HG02623 (cell line): ENCODE data around the gene IFIT1.
"Not testable (repeated sequence)": the region's sequence is repeated elsewhere in the genome, so short reads cannot be mapped to it uniquely, and the experiment has no call there.

Experiments used
- ATAC-seq: cut with Tn5 transposase; IDR thresholded peaks from one replicate; pipeline ENCODE4 v1.9.1; 2021; ENCODE audit warnings: moderate library complexity; ENCODE audit not compliant: unreplicated experiment

The IFIT1 gene

GRCh38 chr10:89364531-89364930 is 27.9 kb upstream of the IFIT1 start:
- ATAC-seq = no peak

- peak; percentile 59 for ATAC-seq
Measured at GRCh38 chr10:89367529-89367928, 24.9 kb upstream of the IFIT1 start.

- ATAC-seq = no peak
Measured at GRCh38 chr10:89368129-89368528, 24.3 kb upstream of the IFIT1 start.

GRCh38 chr10:89369156-89370105 is 23.0 kb upstream of the IFIT1 start:
- ATAC-seq = no peak

GRCh38 chr10:89371079-89371478 is 21.3 kb upstream of the IFIT1 start:
- no peak for ATAC-seq

- ATAC-seq = no peak
Measured at GRCh38 chr10:89371987-89372386, 20.4 kb upstream of the IFIT1 start.

- no peak for ATAC-seq
Measured at GRCh38 chr10:89373916-89374711, 18.3 kb upstream of the IFIT1 start.

GRCh38 chr10:89374713-89375141 is 17.7 kb upstream of the IFIT1 start:
- no peak for ATAC-seq

- ATAC-seq = no peak
Measured at GRCh38 chr10:89377705-89378637, 14.5 kb upstream of the IFIT1 start, which contains the start of gene IFIT1B. Gene IFIT1B, plus strand, starts transcription at chr10:89378056. Its CDS starts 80 bp downstream, at chr10:89378136.

GRCh38 chr10:89379103-89379502 is 13.3 kb upstream of the IFIT1 start:
- no peak for ATAC-seq

GRCh38 chr10:89382757-89383156 is 9.7 kb upstream of the IFIT1 start:
- no peak for ATAC-seq

- ATAC-seq = no peak
Measured at GRCh38 chr10:89384474-89385340, 7.7 kb upstream of the IFIT1 start.

GRCh38 chr10:89388806-89389205 is 3.6 kb upstream of the IFIT1 start:
- ATAC-seq = no peak

- no peak for ATAC-seq
Measured at GRCh38 chr10:89389254-89389653, 3.2 kb upstream of the IFIT1 start.

- no peak for ATAC-seq
Measured at GRCh38 chr10:89390476-89391225, 1.8 kb upstream of the IFIT1 start.

- not testable (repeated sequence) for ATAC-seq
Measured at GRCh38 chr10:89391226-89391576, 1.2 kb upstream of the IFIT1 start.

- no peak for ATAC-seq
Measured at GRCh38 chr10:89392974-89393373, 551 bp downstream of the IFIT1 start.

GRCh38 chr10:89393898-89394297 is 1.5 kb downstream of the IFIT1 start:
- ATAC-seq = no peak

- ATAC-seq = no peak
Measured at GRCh38 chr10:89395141-89395540, 2.7 kb downstream of the IFIT1 start.
